CD4-positive, alpha-beta T cell treated with Interleukin-12 subunit alpha and Interleukin-12 subunit beta, for 1 hour (primary cell): Measurements from ENCODE around the gene WFIKKN1.
A peak's percentile ranks its signal among the peaks of the same experiment; 100 is the strongest.

Experiments used
- DNase-seq: peaks from one replicate; pipeline ENCODE4 v3.0.0-alpha.2; 2020

Gene WFIKKN1

DNA sequence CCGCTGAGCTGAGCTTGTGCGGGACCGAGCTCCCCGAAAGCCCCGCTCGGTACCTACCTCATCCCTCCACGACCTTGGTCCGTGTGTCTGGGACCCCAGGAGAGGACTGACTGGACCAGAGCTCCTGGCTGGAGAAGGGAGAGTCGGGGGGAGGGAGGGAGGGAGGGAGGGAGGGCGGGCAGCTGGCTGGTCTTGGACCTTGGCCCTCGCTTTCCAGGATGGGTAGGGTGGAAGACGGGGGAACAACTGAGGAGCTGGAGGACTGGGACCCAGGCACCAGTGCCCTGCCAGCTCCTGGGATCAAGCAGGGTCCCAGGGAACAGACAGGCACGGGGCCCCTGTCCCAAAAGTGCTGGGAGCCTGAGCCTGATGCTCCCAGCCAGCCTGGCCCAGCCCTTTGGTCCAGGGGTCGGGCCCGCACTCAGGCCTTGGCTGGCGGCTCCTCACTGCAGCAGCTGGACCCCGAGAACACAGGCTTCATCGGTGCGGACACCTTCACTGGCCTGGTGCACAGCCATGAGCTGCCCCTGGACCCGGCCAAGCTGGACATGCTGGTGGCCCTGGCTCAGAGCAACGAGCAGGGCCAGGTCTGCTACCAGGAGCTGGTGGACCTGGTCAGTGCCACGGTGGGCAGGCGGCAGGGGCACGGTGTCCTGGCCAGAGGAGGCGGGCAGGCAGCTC, 45.2 kb downstream of the WFIKKN1 start:
- DNase-seq: no peak

DNA sequence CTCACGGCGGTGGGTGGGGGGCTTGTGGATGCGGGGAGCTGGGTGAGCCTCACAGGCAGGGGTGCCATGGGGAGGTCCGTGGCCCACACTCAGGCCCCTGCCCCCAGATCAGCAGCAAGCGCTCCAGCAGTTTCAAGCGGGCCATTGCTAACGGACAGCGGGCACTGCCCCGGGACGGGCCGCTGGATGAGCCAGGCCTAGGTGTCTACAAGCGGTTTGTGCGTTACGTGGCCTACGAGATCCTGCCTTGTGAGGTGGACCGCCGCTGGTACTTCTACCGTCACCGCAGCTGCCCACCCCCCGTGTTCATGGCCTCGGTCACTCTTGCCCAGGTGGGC, 45.7 kb downstream of the WFIKKN1 start:
- no peak for DNase-seq

- peak; percentile 55 for DNase-seq
Observed at GRCh38 chr16:676913-677312, 46.1 kb downstream of the WFIKKN1 start.

DNA sequence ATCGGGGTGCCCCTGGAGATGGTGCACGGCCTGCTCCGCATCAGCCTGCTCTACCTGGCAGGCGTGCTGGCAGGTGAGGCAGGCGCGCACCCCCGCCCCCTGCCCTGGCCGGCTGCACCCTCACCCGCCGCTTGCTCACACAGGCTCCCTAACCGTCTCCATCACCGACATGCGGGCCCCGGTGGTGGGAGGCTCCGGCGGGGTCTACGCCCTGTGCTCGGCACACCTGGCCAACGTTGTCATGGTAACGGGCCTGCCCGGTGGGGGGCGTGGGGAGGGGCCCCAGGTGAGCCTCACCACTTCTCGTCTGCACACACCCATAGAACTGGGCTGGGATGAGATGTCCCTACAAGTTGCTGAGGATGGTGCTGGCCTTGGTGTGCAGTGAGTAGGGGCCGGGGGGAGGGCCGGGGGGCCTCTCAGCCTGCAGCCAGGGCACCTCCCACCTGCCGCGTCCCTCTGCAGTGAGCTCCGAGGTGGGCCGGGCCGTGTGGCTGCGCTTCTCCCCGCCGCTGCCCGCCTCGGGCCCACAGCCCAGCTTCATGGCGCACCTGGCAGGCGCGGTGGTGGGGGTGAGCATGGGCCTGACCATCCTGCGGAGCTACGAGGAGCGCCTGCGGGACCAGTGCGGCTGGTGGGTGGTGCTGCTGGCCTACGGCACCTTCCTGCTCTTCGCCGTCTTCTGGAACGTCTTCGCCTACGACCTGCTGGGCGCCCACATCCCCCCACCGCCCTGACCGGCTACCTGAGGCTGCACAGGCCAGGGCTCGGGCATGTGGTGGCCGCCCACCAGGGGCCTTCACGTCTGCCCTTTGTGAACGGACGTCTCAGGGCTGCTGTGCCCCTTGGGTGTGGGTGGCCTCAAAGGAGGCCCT, 46.8 kb downstream of the WFIKKN1 start:
- DNase-seq: no peak

DNA sequence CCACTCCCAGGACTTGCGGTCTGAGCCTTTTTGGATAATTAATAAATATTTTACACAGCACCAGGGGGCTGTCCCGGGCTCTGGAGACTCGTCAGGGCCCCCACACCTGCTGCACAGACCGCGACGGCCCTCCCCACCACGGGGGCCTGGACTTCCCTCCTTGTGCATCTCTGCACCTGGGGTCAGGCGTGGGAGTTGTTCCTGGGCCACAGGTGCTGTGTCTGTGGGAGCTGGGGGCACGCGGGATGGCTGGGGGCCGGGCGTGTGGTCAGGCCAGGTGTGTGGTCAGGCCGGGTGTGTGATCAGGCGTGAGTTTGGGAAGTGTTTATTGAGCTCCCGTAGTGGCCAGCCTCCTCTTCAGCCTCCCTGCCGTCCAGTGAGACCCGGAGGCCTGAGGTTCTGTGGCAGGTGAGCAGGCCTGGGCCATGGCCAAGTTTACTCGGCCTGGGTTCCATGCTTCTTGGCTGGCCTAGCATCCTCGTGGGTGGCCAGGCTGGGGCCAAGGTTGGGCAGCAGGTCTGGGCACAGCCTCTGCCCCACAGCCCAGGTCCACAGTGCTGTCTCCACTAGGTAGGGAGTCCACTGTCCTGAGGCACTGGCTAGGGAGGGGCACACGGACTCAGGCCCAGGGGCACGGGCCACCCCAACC, 47.5 kb downstream of the WFIKKN1 start:
- DNase-seq: no peak

GRCh38 chr16:678858-679813, 48.4 kb downstream of the WFIKKN1 start:
- DNase-seq: peak; percentile 59

DNA sequence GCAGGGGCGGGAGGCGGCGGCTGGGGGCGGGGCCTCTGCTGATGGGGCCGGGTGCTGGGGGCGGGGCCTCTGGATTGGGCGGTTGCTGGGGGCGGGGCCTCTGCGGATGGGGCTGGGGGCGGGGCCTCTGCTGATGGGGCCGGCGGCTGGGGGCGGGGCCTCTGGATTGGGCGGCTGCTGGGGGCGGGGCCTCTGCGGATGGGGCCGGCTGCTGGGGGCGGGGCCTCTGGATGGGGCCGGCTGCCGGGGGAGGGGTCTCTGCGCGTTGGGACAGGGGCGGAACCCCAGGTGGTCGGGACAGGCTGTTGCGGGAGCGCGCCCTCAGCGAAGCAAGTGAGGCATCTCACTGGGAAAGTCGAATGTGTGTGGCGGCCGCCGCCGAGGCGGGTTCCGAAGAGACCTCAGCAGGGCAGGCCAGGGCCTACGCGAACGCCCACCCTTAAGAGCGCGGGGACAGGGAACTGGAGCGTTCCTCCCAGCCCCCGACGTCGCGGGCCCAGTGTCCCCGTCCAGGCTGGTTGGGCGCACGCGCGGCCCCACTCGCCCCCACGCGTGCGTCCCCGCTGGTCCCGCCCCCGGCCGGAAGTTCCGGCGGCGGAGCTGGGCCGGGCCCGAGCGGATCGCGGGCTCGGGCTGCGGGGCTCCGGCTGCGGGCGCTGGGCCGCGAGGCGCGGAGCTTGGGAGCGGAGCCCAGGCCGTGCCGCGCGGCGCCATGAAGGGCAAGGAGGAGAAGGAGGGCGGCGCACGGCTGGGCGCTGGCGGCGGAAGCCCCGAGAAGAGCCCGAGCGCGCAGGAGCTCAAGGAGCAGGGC, 49.2 kb downstream of the WFIKKN1 start, which contains the start of gene STUB1:
Gene STUB1, plus strand, starts transcription at position 597 of the 811 bp plus-strand sequence. Its CDS starts 116 bp downstream, at position 713.
- peak; percentile 90 for DNase-seq

GRCh38 chr16:680625-680945, 49.8 kb downstream of the WFIKKN1 start:
- no peak for DNase-seq

DNA sequence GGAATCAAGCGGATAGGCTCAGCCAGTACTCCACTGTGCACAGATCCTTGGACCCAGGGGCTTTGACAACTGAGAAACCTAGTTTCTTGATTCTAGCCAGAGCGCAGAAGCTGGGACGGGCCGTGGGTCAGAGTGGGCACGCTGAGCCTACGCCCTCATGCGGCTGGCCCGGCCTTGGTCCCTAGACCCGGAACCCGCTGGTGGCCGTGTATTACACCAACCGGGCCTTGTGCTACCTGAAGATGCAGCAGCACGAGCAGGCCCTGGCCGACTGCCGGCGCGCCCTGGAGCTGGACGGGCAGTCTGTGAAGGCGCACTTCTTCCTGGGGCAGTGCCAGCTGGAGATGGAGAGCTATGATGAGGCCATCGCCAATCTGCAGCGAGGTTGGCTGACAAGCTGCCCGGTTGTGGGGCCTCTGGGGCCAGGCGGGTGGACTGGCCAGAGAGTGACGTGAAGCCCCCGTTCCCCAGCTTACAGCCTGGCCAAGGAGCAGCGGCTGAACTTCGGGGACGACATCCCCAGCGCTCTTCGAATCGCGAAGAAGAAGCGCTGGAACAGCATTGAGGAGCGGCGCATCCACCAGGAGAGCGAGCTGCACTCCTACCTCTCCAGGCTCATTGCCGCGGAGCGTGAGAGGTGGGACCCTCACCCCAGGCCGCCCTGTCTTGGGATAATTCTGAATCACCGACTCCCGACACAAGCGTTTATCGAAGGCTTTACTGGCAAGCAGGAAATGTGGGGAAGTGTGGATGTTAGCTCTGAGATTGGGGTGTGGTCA, 50.4 kb downstream of the WFIKKN1 start:
- no peak for DNase-seq

DNA sequence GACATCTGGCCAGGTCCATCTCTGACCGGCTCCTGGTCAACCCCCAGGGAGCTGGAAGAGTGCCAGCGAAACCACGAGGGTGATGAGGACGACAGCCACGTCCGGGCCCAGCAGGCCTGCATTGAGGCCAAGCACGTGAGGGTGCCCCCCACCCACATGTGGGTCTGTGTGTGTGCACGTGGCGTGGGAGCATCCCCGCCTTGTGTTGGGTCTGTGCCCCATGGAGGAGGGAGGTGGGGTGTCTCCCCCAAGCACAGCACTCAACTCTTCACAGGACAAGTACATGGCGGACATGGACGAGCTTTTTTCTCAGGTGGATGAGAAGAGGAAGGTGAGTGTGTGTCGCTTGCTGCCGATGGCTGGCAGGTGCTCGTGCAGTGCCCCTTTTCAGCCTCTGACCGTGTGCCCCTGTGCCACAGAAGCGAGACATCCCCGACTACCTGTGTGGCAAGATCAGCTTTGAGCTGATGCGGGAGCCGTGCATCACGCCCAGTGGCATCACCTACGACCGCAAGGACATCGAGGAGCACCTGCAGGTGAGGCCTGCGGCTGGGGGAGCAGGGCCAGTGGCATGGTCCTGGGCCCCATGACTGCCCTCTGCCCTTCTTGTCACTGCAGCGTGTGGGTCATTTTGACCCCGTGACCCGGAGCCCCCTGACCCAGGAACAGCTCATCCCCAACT, 51.1 kb downstream of the WFIKKN1 start:
- no peak for DNase-seq

DNA sequence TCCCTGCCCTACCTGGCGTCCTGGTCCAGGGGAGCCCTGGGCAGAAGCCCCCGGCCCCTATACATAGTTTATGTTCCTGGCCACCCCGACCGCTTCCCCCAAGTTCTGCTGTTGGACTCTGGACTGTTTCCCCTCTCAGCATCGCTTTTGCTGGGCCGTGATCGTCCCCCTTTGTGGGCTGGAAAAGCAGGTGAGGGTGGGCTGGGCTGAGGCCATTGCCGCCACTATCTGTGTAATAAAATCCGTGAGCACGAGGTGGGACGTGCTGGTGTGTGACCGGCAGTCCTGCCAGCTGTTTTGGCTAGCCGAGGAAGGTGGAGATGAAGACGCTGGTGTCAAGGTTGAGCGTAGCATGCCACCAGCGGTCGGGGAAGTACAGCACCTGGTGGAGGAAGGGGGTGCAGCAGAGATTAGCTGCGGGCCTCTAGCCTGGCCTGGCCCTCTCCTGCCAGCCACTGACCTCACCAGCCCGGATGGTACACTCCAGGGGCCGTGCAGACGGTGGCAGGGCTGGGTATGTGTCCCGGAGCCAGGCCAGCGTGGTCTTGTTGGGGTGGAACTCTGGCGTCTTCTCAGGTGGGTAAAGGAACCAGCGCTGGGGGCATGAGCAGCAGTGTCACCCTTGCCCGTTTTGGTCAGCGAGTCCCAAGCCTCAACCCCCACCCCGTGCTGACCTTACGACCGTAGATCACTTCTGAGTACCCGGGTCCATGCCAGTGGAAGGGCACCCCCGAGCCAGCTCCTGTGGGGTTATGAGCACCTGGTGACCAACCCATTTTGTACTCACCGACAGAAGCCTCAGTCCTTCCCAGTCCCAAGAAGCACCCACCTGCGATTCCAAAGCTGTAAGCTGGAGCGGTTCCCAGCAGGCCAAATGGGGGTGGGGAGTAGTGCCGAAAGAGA, 52.0 kb downstream of the WFIKKN1 start:
- no peak for DNase-seq

DNA sequence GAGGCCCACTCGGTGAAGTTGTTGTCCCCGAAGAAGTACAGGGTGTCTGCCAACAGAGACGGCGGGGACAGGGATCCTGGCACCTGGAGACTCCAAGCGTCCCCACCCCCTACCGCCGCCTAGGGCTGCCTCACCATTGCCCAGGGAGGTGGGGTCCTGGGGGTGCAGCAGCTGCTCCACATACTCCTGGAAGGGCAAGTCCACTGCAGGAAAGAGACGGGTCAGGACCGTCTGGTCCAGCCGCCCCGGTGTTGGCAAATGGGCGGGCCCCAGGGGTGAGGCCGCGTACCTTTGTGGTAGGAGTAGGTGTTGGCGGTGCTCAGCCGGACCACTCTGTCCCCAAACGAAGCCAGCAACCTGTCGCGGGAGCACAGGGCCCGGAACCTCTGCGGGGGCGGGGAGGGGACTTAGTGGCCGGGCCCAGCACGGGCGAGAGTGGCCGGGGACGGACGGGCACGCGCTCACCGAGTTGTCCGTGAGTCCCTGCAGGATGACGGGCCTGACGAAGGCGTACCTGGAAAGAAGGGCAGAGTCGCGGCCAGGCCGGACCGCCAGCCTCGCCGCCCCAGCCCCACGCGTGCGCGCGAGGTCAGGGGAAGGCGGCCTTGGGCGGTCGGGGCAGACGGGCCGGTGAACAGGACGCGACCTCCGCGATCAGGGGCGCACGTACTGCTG, 52.7 kb downstream of the WFIKKN1 start:
- no peak for DNase-seq
